Urothelium cell line (cell line): Measurements from ENCODE around the gene C1RL.
"Not testable (repeated sequence)": the region's sequence is repeated elsewhere in the genome, so short reads cannot be mapped to it uniquely, and the experiment has no call there.

ENCODE experiments used
- DNase-seq: peaks from one replicate; pipeline ENCODE4 v3.0.0; 2011; ENCODE audit warnings: low spot score, mixed read lengths
- FAIRE-seq: peaks from 2 replicates; lab custom pipeline; 2011; peaks lifted over from hg19 to GRCh38; lab: Jason Lieb, UNC

The C1RL gene

GRCh38 chr12:7116916-7117315 is 7.9 kb upstream of the C1RL start:
- FAIRE-seq (no peak), DNase-seq (no peak)

DNA sequence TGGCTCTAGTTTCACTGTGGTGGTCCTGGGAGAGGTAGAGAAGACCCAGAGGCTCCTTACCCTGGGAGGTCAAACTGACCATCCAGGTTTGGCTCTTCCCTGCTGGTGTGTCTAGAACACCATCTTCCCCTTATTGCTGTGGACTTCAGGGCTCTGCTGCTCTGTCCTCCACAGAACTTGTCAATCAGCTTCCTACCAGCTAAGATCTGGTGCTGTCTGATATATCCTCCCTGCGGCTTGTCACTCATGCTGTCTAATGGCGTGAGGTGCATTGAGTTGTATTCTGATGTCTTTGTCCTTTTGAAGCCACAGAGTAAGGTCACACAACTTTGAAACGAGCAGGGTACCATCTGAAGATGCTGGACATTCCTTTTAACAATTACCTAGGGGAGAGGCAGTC is 7.2 kb upstream of the C1RL start:
- FAIRE-seq (peak; percentile 65), DNase-seq (no peak)

DNA sequence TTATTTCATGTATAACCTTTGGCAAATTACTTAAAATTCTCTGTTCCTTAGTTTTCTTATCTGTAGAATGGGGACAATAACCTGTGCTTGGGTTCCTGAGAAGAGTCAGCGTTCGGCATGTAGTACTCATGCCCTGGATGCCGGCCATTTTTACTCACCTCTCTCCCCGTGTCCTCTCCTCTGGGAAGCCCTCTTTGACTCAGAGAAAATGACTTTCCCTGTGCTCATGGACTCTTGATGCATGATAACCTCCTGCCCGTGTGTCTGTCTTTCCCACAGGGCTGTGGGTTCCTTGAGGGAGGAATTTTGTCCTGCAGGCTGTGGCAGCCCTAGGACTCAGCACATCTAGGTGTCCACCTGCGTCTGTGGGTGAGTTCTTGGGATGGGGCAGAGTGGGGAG is 5.8 kb upstream of the C1RL start:
- DNase-seq (no peak), FAIRE-seq (no peak)

- FAIRE-seq (peak; percentile 20), DNase-seq (no peak)
Observed at GRCh38 chr12:7114008-7114407, 5.0 kb upstream of the C1RL start.

GRCh38 chr12:7113389-7113871 is 4.4 kb upstream of the C1RL start:
- no peak for FAIRE-seq
- peak; percentile 71 for DNase-seq

DNA sequence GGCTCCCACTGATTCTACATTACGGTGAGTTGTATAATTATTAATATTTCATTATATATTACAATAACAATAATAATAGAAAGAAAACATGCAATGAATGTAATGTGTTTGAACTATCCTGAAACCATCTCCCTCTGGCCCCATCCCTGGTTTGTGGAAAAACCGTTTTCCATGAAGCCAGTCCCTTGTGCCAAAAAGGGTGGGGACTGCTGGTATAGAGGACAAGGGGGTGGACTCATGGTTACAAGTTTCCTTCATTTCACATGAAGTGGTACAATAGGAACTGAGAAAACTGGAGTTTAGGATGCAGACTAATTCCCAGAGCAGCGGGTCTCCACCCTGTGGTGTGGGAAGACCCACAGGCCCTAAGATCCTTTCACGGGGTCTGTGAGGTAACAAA is 3.0 kb upstream of the C1RL start:
- FAIRE-seq (no peak), DNase-seq (no peak)

GRCh38 chr12:7110661-7111060 is 1.6 kb upstream of the C1RL start:
- FAIRE-seq (peak; percentile 17), DNase-seq (no peak)

GRCh38 chr12:7109572-7109920 is 532 bp upstream of the C1RL start:
- no peak for DNase-seq
- no peak for FAIRE-seq

- peak; percentile 94 for DNase-seq
- peak; percentile 88 for FAIRE-seq
Observed at GRCh38 chr12:7108003-7108795, 815 bp downstream of the C1RL start.

- DNase-seq: no peak
- FAIRE-seq: no peak
Observed at GRCh38 chr12:7107636-7108002, 1.4 kb downstream of the C1RL start.

DNA sequence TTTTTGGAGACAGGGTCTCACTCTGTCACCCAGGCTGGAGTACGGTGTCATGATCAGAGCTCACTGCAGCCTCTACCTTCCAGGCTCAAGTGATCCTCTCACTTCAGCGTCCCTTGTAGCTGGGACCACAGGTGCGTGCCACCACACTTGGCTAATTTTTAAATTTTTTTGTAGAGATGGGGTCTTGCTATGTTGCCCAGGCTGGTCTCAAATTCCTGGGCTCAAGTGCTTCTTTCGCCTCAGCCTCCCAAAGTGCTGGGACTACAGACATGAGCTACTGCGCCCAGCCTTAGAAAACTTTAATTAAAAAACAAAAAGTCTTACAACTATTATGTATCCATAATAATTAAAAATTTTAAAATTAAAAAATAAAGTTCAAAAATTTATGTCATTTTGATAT is 1.8 kb downstream of the C1RL start:
- DNase-seq, FAIRE-seq: not testable (repeated sequence)

- no peak for FAIRE-seq
- no peak for DNase-seq
Observed at GRCh38 chr12:7106082-7106481, 2.9 kb downstream of the C1RL start.

GRCh38 chr12:7103837-7104584 is 5.0 kb downstream of the C1RL start:
- peak; percentile 9 for FAIRE-seq

DNA sequence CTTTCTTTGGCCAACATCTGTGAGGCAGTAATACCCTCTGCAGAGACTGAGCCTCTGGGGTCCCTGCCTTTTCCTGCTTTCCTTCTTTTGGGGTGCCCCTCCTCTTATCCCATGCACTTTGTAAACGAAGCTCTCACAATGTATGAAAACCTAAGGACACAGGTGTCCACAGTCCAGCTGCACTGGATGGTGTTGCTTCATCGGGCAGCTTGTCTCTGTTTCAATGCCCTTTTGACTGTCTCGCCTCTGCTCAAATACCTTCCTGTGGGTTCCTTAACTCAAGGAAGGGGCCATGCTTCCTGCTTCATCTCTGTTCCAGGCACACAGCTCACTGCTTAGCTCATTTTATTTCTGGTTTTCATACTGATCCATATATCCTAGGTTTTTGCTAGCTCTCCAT is 6.4 kb downstream of the C1RL start:
- peak; percentile 44 for FAIRE-seq
- no peak for DNase-seq

More at GRCh38 chr12:7103837-7104584, 5.0 kb downstream of the C1RL start:
- no peak for DNase-seq

GRCh38 chr12:7101694-7102131 is 7.3 kb downstream of the C1RL start:
- FAIRE-seq (no peak), DNase-seq (no peak)

DNA sequence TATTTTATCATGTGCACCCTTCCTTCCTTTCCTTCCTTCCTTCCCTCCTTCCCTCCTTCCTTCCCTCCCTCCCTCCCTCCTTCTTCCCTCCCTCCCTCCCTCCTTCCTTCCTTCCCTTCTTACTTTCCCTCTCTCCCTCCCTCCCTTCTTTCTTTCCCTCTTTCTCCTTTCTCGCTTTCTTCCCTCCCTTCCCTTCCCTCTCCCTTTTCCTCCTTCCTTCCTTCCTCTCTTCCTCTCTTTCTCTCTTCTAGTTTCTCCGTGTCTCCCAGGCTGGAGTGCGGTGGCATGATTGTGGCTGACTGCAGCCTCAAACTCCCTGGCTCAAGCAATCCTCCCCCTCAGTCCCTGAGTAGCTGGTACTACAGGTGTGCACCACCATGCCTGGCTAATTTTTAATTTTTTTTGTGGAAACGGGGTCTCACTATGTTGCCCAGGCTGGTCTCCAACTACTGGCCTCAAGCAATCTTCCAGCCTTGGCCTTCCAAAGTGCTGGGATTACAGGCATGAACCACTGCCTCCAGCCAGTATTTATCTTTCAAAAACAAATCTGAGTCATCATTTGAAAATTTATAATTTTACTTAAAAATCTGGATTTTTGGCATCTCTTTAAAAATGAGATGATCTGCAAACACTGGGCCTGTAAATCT is 7.8 kb downstream of the C1RL start:
- no peak for DNase-seq
- no peak for FAIRE-seq

DNA sequence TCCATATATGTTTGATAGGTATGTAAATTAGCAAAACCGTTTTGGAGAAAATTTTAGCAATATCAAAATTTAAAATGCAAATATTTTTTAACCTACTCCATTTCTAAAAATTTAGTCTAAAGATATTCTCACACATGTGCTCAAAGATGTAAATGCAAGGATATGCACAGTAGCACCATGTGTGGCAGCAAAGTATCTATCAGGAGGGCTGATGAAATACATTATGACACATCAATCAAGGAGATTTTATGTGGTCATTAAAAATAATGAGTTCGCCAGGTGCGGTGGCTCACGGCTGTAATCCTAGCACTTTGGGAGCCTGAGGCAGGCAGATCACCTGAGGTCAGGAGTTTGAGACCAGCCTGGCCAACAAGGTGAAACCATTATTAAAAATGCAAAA is 8.8 kb downstream of the C1RL start:
- no peak for DNase-seq
- FAIRE-seq: no peak

DNA sequence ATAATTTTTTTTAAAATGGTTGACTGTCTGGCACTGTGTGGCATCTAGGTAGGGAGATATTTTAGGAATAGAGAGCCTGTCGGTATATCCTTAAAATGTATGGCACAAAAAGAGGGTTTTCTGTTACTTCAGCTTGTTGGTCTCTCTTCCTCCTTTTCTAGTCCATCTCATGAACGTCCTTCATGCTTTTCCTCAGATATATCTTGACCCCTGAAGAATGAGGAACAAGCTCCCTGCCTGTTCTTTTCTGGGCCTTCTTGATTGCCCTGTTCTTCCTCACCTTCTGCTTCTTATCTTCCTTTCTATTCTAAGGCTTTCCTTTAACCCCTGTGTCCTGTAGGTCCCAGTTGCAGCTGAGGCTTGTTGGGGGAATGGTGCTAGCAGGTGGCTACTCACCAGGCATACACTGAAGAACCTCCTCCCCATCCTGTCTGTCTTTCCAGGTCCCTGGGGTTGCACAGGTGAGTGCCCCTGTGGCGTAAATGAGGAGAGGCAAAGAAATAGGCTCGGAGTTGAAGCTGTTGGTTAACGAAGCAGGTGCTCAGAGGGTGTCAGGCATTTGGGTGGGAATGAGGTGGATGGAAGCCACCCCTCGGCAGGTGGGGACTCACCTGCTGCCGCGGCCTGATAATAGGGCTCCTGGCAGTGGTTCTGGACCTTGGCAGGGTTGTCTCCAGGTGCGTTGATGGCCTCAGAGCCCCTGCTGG is 9.6 kb downstream of the C1RL start:
- FAIRE-seq: no peak
- DNase-seq: no peak

GRCh38 chr12:7096979-7097378 is 12.0 kb downstream of the C1RL start:
- DNase-seq (no peak), FAIRE-seq (no peak)

GRCh38 chr12:7096006-7096932 is 12.7 kb downstream of the C1RL start:
- DNase-seq (no peak), FAIRE-seq (peak; percentile 27)
